ENCODE measurements around the gene STXBP6.

STXBP6 gene

DNA sequence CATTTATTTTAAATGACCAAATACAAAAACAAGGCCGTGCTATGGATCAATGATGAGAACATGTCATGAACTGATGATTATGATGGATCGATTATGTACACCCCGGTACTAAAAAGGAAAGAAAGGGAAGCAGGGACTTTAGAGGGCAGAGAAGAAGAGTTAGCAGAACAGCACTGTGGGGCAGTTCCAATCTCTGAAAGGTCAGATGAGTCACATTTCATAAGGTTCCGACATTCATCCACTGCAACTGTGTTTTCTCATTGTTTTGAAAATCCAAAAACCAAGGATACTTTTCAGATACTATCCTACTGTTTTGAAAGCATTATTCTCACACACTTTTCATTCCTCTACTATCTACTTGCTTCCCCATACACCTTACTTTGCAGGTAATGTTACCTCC is 169.3 kb downstream of the STXBP6 start:
- no peak for DNase-seq

GRCh38 chr14:24879661-24880386 is 170.1 kb downstream of the STXBP6 start:
- DNase-seq = no peak

DNA sequence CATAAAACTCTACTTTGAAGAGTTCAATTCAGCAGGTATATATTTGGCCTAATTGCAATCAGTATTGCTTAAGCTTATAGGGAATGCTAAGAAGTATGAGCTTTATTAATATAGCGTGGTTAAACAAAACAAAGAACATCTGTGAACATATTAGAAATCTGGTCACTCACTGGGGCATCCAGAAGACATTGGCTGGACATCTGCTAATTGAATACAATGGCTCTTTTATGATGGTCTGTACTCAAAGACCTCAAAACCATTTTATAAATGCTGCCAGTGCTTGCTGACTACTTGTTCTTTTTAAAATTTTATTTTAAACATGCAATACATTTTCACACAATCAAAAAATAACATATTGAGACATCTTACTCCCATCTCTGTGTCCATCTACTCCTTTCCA is 173.0 kb downstream of the STXBP6 start:
- DNase-seq = no peak

- no peak for DNase-seq
Observed at GRCh38 chr14:24875991-24876878, 173.7 kb downstream of the STXBP6 start.

- DNase-seq = no peak
Observed at GRCh38 chr14:24875203-24875838, 174.6 kb downstream of the STXBP6 start.

DNA sequence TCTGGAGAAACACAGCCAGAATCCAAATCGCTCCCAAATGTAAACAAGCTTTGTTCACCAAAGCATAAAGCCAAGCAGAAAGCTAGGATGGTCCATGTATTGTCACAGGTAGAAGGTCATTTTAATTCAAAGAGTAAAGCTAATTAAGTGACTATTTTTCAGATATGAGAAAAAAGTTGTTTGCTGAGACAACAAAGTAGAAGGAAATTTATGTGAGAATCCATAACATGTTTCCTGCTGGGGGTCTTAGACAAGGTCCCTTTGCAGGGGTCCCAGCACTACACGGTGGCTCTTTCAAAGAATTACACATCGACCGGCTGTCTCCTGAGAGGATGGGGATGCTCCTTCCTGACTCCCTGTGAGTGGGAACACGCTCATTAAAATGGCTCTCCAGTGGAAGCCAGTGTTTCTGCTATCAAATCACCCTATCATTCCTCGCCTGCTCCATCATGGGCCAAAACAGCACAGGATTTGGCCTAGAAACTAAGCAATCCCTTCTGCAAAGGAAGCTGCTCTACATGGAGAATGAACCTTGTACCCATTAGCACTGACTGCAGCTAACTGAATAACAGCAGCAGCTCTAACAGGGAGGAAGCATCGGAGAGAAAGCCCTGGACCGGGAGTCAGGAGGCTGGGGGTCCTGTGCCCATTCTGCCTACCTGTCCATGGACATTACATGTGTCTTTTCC is 175.3 kb downstream of the STXBP6 start:
- no peak for DNase-seq

DNA sequence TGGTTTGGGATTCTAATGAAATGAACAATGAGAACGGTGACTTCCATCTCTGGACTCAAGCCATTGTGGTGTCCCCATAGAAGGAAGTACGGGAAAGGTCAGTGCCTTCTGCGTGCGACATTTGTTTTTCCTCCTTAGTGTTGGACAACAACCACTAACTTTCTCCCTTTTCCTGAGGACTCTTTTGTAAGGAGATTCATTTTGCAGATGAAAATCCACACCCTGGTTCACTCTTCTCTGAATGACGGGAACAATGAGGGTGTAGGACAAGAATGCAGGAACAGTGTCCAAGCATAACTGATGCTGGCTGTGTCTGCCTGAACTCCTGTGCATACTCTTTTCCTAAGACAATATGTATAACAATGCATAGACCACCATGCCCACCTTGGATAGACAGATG is 176.4 kb downstream of the STXBP6 start:
- DNase-seq = no peak

DNA sequence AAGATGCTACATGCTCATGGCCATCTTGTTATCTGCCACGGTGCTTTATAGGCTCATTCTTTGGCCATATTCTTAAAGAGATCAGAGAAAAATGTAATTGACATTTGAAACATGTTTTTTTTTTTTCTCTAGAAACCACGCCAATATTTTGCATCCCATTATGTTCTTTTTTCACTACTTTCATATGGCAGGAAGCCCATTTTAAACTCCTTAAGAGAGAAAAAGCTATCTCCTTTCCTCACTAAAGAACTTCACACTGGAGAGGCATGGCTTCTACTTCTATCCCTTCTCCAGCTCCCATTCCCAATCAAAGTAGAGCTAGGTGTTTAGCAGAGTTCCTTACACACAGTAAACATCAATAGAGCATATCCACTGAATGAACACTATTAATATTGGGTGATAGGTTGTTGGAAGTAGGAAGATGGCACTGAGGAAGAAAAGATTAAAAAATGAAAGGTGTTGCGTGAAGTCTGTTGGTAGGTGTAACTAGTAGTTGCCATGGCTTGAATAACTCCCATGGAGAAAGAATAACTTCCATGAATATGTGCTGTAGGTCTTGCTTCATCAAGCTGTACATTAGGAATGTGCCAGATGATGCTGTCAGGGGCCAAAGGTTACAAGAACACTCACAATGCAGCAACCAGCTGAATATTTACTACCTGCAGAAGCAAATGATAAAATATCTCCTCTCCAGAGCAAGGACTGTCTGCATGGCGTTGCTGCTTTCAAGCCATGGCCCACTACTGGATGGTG is 178.8 kb downstream of the STXBP6 start:
- no peak for DNase-seq

DNA sequence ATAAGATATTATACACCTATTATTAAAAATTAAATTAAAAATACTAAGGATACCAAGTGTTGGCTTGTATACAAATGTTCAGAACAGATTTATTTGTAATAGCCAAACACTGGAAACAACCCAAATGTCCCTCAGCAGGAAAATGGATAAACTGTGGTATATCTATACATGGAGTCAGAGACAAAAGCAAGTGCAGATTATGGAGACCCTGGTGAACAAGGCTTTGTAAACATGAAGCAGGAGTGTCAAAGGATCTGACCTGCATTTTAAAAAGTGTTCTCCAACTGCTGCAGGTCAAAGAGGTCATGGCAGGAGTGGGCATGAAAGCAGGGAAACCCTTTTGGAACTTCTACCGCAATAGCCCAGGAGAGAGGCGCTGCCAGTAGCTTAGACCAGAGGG is 181.6 kb downstream of the STXBP6 start:
- DNase-seq = no peak

DNA sequence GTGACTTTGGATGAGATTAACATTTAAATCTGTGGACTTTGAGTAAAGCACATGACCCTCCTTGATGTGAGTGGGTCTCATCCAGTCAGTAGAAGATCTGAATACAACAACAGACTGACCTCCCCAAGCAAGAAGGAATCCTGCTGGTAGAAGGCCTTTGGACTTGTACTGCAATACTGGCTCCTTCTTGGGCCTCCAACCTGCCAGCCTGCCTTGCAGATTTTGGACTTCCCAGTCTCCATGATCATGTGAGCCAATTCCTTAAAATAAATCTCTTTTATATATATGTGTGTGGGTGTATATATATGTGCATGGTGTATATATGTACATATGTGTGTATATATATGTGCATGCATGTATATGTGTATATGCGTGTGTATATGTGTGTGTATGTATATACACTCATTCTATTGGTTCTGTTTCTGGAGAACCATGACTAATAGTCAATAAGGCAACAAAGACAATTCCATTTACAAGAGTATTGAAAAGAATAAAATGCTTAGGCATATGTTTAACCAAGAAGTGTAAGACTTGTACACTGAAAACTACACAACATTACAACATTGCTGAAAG is 183.8 kb downstream of the STXBP6 start:
- no peak for DNase-seq

GRCh38 chr14:24863968-24864684 is 185.8 kb downstream of the STXBP6 start:
- DNase-seq = no peak

DNA sequence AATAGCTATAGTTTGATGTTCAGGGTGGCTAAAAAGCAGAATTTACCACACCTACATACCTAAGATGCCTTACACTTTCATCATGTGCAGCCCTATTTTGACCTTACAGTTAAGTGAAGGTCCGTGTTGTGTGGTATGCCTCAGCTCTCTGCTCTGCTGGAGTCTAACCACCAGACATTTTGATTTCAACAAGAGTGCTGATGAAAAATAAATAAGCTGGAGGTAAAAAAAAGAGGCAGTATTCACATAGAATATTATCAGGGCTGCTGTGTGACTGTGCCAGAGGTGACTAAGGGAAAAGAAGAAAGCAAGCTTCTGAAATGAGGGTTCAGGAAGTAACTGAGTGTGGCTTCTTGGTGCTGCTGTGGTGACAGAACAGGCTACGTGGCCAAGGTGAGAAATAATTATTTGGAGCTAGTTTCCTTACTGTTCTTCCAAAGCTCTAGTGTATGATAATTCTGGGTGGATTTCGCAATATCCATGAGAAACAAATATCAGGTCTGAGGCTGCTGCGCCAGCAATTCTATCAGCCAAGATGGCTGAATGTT is 188.8 kb downstream of the STXBP6 start:
- DNase-seq = peak; percentile 84

GRCh38 chr14:24859559-24859958 is 190.4 kb downstream of the STXBP6 start:
- no peak for DNase-seq

- no peak for DNase-seq
Observed at GRCh38 chr14:24858684-24859083, 191.3 kb downstream of the STXBP6 start.

GRCh38 chr14:24858052-24858451 is 191.9 kb downstream of the STXBP6 start:
- DNase-seq = no peak

- no peak for DNase-seq
Observed at GRCh38 chr14:24857277-24857676, 192.7 kb downstream of the STXBP6 start.

- DNase-seq = no peak
Observed at GRCh38 chr14:24853446-24853845, 196.5 kb downstream of the STXBP6 start.

GRCh38 chr14:24852312-24853060 is 197.5 kb downstream of the STXBP6 start:
- DNase-seq = no peak

DNA sequence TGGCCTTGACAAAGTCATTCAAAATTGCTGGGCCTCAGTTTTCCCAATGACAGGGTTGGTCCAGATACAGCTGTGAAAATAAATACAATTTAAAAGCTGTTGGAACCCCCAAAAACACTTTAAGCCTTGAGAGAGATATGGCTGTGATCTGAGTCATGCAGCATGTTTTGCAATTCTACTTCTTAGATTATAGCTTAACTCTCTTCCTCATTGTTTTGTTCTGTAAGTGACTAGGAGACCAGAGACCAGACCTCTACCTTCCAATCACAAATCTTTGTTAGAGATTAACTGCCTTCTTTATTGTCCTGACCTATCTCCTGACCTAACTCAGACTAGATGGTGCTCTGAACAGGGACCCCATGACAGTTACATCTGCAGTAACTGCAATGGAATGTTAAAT is 198.1 kb downstream of the STXBP6 start:
- DNase-seq = no peak

GRCh38 chr14:24851406-24851805 is 198.5 kb downstream of the STXBP6 start:
- DNase-seq = no peak
